HG03108 (cell line): Measurements from ENCODE around the gene TPRG1.

Experiments
- ATAC-seq: cut with Tn5 transposase; IDR thresholded peaks from one replicate; pipeline ENCODE4 v1.9.1; 2021; ENCODE audit warnings: moderate library complexity; ENCODE audit not compliant: unreplicated experiment

TPRG1 gene

GRCh38 chr3:189165092-189165612, 6.6 kb upstream of the TPRG1 start:
- ATAC-seq: no peak

GRCh38 chr3:189166321-189166720, 5.5 kb upstream of the TPRG1 start:
- ATAC-seq: no peak

GRCh38 chr3:189167027-189167766, 4.6 kb upstream of the TPRG1 start:
- no peak for ATAC-seq

GRCh38 chr3:189168711-189169110, 3.1 kb upstream of the TPRG1 start:
- no peak for ATAC-seq

GRCh38 chr3:189169728-189170127, 2.0 kb upstream of the TPRG1 start:
- ATAC-seq: no peak

- ATAC-seq: no peak
These were observed 1.2 kb upstream of the TPRG1 start for GRCh38 chr3:189170559-189170958.

GRCh38 chr3:189172668-189173419, 1.1 kb downstream of the TPRG1 start:
- no peak for ATAC-seq

- no peak for ATAC-seq
These were observed 12.8 kb downstream of the TPRG1 start for GRCh38 chr3:189184566-189184965.

- ATAC-seq: no peak
These were observed 14.3 kb downstream of the TPRG1 start for GRCh38 chr3:189186101-189186500.

- ATAC-seq: no peak
These were observed 16.7 kb downstream of the TPRG1 start for GRCh38 chr3:189188466-189188865.

GRCh38 chr3:189192725-189193124, 21.0 kb downstream of the TPRG1 start:
- ATAC-seq: no peak

GRCh38 chr3:189195302-189195701, 23.5 kb downstream of the TPRG1 start:
- no peak for ATAC-seq

GRCh38 chr3:189202106-189202505, 30.3 kb downstream of the TPRG1 start:
- ATAC-seq: no peak

- ATAC-seq: no peak
These were observed 30.8 kb downstream of the TPRG1 start for GRCh38 chr3:189202583-189202982.

GRCh38 chr3:189204167-189204866, 32.5 kb downstream of the TPRG1 start:
- no peak for ATAC-seq

- ATAC-seq: no peak
These were observed 33.2 kb downstream of the TPRG1 start for GRCh38 chr3:189204937-189205336.

GRCh38 chr3:189210251-189210770, 38.5 kb downstream of the TPRG1 start:
- no peak for ATAC-seq

- no peak for ATAC-seq
These were observed 40.9 kb downstream of the TPRG1 start for GRCh38 chr3:189212681-189213080.

- ATAC-seq: no peak
These were observed 42.9 kb downstream of the TPRG1 start for GRCh38 chr3:189214651-189215050.

- no peak for ATAC-seq
These were observed 51.3 kb downstream of the TPRG1 start for GRCh38 chr3:189222927-189223636.

- ATAC-seq: no peak
These were observed 53.7 kb downstream of the TPRG1 start for GRCh38 chr3:189225431-189225830.
